HG03103 (cell line): ENCODE results near the gene PLXDC2.

Source experiments
- ATAC-seq: cut with Tn5 transposase; IDR thresholded peaks from one replicate; pipeline ENCODE4 v1.9.1; 2021; ENCODE audit warnings: low read depth; ENCODE audit not compliant: unreplicated experiment

PLXDC2 gene

DNA sequence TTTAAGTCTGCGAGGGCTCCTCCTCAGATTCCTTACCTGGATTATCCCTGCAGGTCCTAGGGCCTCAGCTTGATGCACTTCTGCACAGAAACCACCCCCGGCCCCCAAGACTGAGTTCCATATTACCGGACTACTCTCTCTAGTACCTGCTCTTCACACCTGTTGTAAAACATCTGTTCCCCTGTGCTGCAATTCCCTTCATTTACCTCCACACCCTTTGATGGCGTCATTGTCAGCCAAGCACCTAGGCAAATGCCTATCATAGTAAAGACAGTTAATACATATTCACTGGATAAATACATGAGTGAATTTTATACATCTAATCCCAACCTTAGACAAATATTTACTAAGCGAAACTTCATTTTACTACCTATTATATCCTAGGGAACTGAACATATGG lies 275.5 kb downstream of the PLXDC2 start:
- no peak for ATAC-seq

DNA sequence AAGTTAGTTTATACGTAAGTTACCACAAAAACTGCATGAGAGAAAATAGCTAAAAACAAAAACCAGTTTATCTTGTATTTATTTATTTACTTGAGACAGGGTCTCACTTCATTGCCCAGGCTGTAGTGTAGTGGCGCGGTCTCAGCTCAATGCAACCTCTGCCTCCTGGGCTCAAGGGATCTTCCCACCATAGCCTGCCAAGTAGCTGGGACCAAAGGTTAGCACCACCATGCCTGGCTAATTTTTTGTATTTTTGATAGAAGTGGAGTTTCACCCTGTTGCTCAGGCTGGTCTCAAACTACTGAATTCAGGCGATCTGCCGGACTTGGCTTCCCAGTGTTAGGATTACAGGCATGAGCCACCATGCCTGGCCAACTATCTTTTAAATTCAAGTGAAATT lies 277.4 kb downstream of the PLXDC2 start:
- no peak for ATAC-seq

GRCh38 chr10:20094226-20094976 lies 278.2 kb downstream of the PLXDC2 start:
- ATAC-seq: no peak

- no peak for ATAC-seq
Measured at GRCh38 chr10:20100171-20100570, 283.9 kb downstream of the PLXDC2 start.

DNA sequence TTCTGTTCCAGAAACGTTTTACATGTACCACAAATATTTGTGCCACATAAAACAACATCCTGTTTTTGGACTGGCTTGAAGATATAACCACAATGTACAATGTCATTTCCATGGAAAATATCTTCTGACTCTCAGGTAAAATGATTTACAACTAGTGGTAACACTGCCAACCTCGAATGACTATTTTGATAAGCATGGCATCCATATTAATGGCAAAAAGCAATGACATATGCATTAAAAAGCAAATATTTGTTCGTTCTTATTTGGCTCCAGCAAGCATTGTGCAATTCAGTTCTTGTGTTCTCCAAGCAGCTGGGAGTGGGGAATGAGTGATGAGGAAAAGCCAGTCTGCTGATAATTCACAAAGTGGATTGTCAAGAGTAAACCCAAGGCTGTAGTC lies 289.0 kb downstream of the PLXDC2 start:
- ATAC-seq: no peak

DNA sequence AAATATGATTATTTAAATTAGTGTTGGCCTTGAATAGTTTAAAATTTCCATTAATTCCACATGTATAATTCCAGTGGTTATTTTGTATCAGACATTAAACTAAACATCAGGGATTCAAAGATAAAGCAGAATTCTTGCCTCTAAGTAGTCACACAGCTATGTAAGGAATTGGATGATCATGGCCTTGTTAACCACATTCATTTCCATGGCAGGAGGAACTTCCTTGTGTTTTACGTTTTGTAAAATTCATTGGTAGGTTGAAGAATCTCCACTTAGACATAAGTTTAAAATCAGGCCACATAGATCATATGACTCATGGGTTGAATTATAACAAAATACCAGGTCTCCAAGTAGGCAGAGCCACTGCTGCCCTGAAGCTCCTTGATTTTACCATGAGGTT lies 289.7 kb downstream of the PLXDC2 start:
- ATAC-seq: no peak

DNA sequence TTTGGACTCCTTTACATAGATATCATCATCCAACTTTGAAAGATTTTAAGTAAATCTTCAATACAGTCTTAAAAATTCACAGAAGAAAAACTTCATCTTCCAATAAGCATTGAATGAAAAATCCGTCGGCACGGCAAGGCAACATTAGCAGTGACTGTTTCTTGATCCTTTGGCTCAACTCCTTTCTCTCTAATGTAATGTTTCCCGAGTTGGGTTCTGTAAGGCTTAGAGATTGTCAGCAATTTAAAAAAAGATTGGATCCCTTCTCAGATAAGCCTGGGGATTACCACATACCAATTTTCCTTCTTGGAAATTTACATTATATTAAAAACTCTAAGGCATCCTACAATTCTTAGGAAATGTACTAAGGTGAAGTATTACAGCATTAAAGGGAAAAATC lies 291.8 kb downstream of the PLXDC2 start:
- no peak for ATAC-seq

DNA sequence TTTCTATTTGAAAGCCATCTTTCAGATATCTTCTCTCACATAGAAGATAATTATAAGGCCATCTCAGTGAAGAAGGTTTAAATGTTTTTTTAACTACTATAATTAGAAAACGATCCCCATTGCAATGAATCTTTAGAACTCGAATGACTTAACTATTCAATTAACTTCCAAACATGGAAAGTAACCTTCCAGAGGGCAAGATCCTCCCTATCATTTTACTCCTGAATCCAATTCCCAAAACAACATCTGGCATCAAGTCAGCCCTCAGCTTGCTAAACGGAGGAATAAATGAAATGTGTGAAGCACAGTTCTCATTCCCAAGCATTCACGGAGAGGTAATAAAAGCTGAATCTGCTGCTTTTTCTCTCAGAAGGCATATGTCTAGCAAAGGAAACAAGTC lies 293.4 kb downstream of the PLXDC2 start:
- ATAC-seq: no peak

DNA sequence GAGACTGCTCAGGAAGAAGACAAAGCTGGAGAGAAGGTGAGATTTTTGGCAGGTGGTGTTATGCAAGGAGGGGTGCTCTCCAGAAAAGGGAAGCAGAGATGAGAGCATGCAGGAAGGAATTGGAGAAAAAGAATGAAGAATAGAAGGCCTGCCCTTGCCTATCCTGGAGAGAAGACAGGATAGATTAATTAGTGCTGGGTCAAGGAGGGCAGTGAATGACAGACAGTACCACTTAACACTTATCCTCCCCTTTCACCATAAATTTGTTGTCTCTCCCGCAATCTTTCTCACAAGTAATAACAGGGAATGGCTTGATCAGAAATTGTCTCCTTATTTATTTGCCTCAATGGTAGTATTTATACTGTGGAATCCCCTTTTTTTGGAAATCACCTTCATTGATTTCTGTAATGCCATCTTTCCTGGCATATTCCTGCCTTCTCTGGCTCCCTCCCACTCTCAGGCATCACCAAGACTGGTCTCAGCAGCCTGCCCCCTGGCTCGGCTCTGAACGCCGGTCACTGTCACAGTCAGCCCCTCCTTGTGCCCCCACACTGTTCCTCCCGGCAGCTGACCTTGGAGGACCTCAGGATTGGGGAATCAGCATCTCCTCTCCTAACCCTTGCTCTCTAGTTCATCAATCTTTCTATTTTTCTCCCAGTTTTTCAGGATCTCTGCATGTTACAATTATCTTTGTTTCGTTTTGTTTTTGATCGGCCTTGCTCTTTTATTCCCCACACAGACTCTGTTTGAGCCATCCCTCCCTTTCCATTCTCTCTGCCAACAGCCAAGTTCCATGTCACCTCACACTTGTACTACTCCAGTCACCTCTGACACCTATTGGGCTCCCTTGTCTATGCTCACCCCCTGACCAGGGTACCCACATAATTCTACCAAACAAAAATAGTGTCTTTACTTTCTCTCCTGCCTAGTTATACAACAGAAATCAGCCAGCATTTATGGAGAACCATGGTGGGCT lies 294.2 kb downstream of the PLXDC2 start:
- ATAC-seq: no peak

DNA sequence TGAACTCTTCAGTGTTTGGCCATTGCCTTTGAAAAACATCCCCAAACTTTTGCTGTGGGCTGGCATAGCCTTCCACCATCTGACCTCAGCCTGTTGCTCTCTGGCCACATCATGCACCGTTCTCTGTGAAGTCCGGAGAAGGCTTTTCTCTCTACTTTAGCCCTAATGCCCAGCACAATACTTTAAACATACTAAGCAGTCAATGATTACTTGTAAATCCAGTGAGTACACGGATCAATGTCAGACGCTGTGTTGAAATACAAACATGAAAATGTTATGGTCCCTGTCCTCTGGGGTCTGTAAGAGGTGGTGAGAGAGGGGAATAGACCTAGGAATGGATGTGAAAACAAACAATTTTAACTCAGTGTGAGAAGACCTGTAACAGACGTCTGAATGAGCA lies 297.9 kb downstream of the PLXDC2 start:
- ATAC-seq: no peak

DNA sequence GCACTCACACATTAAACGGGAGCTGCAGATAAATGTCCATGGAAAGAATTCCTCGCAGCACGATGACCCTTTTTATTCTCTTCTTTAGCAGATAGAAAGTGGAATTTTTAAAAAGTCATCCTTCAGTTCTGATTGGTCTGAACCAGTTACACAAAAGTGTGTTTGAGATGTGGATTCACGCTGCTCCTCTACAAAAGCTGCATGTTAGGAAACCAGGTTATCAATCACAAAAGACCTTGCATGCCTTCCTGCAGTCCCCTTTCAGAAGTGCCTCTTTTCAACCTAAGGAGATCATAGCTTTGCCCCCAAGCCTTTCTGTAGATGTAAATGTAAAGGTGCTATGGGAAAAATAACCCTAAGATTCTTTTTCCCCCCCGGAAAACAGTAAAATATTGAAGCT lies 299.7 kb downstream of the PLXDC2 start:
- ATAC-seq: no peak

DNA sequence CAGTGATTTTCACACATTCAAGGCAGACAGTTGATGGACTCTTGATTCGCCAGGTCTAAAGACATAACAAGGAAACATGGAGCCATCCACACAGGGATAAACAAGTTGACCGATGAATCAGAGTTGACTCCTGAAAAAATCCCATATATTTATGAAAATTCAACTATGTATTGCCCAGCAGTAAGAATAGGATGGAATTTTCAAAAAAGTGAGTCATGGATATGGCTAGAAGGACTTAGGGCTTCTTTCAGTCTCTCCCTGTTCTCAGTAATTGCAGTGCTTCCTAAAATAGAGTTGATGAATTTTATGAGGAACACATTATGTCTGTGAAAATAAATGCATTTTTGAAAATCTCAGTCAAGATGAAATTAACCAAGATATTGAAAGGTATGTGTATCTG lies 301.2 kb downstream of the PLXDC2 start:
- ATAC-seq: no peak

DNA sequence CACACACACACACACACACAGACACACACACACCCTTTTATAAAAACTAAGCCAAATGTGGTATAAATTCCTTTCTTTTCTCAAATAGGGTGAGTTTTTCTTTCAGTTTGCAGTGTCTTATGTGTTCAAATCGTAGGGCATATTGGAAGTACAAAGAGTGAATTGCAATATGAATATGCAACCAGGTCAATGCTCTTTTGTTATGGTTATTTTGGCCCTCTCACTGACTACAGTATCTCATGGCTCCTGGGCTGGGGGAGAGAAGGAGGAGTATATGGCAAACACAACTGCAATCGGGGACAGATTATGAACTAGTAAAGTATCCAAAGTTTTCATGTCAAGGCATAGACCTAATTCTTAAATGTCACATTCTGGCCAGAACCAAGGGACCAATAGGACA lies 301.9 kb downstream of the PLXDC2 start:
- ATAC-seq: no peak

GRCh38 chr10:20128811-20129210 lies 312.6 kb downstream of the PLXDC2 start:
- ATAC-seq: no peak

- ATAC-seq: no peak
Measured at GRCh38 chr10:20132816-20133215, 316.6 kb downstream of the PLXDC2 start.

DNA sequence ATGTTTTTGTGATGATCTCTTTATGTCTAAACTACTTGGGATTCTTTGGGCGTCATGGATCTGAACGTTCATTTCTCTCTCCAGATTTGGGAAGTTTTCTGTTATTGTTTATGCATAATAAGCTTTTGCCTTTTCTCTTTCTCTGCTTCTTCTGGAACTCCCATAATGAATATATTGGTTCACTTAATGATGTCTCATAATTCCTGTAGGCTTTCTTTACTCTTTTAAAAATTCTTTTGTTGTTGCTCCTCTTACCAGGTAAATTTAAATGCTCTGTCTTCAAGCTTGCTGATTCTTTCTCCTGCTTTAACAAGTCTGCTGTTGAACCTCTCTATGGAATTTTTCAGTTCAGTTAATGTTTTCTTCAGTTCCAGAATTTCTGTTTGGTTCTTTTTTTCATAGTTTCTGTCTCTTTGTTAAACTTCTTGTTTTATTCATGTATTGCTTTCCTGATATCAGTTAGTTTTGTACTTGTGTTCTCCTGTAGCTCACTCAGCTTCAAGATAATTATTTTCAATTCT lies 317.5 kb downstream of the PLXDC2 start:
- no peak for ATAC-seq

DNA sequence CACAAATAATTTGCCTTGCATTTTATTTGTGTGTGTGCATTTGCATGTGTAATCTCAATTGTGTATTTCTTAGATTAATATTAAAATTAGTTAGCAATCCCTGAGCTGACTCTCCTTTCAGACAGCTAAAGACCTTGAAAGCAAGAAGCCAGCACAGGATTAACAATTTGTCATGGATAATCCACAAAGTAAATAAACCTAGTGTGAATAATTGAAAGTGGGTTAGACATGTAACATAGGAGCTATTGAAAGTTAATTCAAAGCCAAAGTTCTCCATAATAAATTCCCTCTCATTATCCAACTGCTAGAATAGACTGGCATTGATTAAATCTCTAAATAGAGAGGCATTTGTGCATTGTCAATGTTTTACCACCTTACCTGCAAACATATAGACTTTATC lies 326.1 kb downstream of the PLXDC2 start:
- no peak for ATAC-seq

GRCh38 chr10:20144268-20144667 lies 328.0 kb downstream of the PLXDC2 start:
- ATAC-seq: no peak

- ATAC-seq: no peak
Measured at GRCh38 chr10:20146004-20146403, 329.8 kb downstream of the PLXDC2 start.

DNA sequence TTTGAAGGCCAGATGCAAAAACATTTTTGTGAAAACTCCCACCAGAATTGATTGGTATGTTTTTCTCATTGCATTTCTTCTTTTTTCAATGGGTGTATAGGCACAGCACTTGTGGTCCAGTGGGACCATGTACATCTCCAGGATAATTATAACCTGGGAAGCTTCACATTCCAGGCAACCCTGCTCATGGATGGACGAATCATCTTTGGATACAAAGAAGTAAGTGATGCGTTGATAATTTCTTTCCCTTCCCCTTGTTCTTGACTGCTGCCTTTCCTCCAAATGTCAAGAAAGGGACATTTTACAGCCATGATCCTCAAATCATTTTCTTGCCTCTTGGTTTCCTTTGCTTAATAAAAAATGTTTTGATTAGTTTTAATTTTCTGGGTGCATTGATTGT lies 331.5 kb downstream of the PLXDC2 start:
- no peak for ATAC-seq

GRCh38 chr10:20156511-20156910 lies 340.3 kb downstream of the PLXDC2 start:
- no peak for ATAC-seq

DNA sequence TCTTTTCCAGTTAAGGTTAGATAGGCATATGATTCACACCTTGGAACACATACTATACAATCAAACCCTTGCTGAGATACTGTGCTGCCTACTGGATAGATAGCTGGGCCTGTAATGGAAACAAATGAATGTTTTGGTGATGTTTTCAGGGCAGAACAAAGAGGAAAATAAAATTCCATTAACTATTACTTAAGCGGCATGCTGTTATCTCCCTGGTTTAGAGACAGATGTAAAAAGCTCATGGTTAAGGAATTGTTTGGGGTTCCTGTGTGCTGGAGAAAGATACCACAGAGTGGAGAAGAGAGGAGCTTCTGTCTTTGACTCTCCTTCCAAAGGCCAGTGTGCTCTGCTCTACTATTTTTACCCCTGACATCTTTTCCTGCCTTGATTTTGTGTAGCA lies 341.1 kb downstream of the PLXDC2 start:
- ATAC-seq: no peak
